Type B pancreatic cell (in vitro differentiated cells): Measurements from ENCODE around the gene KRT77. TPM values are rescaled to one million over a fixed set of nuclear protein-coding genes. Genes with fewer than 3 reads are reported as not detected.

Experiments
- DNase-seq: peaks from one replicate; pipeline ENCODE4 v3.0.0; 2021; ENCODE audit warnings: mixed read lengths; ENCODE audit not compliant: unreplicated experiment; ENCODE audit errors: extremely low spot score
- H3K27ac Mint-ChIP-seq: 2 replicates; pipeline ENCODE4 v1.8.0; 2021; ENCODE audit warnings: mild to moderate bottlenecking, mixed read lengths
- H3K27me3 Mint-ChIP-seq: 2 replicates; pipeline ENCODE4 v1.8.0; 2021; ENCODE audit warnings: mixed read lengths
- H3K36me3 Mint-ChIP-seq: 2 replicates; pipeline ENCODE4 v1.8.0; 2021; ENCODE audit warnings: mixed read lengths
- H3K4me1 Mint-ChIP-seq: one replicate; pipeline ENCODE4 v1.8.0; 2021; ENCODE audit warnings: mixed read lengths; ENCODE audit not compliant: unreplicated experiment
- H3K4me3 Mint-ChIP-seq: 2 replicates; pipeline ENCODE4 v1.8.0; 2021; ENCODE audit warnings: mild to moderate bottlenecking, mixed read lengths
- H3K9me3 Mint-ChIP-seq: 2 replicates; pipeline ENCODE4 v1.8.0; 2021; ENCODE audit warnings: mixed read lengths
- CTCF ChIP-seq: fragments of 200-600 bp; sonication (generic); conservative IDR thresholded peaks from 2 replicates; pipeline ENCODE4 v1.5.0; 2021; ENCODE audit warnings: antibody characterized with exemption, mild to moderate bottlenecking
- total RNA-seq: library from RNA; stranded (reverse); gene quantifications from 2 replicates; pipeline ENCODE4 v1.2.1, GENCODE V29; 2021; ENCODE audit warnings: low replicate concordance

KRT77 gene
- total RNA-seq, 1 donor from 2014 or later, result 0.27 TPM

- peaks cover 74% of the 10 kb centered on the region for H3K27me3 Mint-ChIP-seq
- TF ChIP-seq CTCF, result no peak
- H3K4me1 Mint-ChIP-seq, result no peaks in the 10 kb centered on the region
Measured at GRCh38 chr12:52730383-52730782, 27.1 kb upstream of the KRT77 start.

GRCh38 chr12:52729147-52729546, 25.8 kb upstream of the KRT77 start:
- no peaks in the 10 kb centered on the region for H3K36me3 Mint-ChIP-seq
- H3K4me1 Mint-ChIP-seq, result no peaks in the 10 kb centered on the region
- peaks cover 64% of the 10 kb centered on the region for H3K27me3 Mint-ChIP-seq
- TF ChIP-seq CTCF, result no peak
- no peak for DNase-seq
- no peaks in the 10 kb centered on the region for H3K9me3 Mint-ChIP-seq
- H3K4me3 Mint-ChIP-seq, result no peak overlapping the region
- H3K27ac Mint-ChIP-seq, result no peak overlapping the region

More at GRCh38 chr12:52730383-52730782, 27.1 kb upstream of the KRT77 start:
- no peaks in the 10 kb centered on the region for H3K36me3 Mint-ChIP-seq
- H3K4me3 Mint-ChIP-seq, result no peak overlapping the region
- DNase-seq, result no peak
- no peaks in the 10 kb centered on the region for H3K9me3 Mint-ChIP-seq
- H3K27ac Mint-ChIP-seq, result no peak overlapping the region

GRCh38 chr12:52728374-52728773, 25.1 kb upstream of the KRT77 start:
- H3K4me1 Mint-ChIP-seq, result no peaks in the 10 kb centered on the region
- H3K9me3 Mint-ChIP-seq, result no peaks in the 10 kb centered on the region
- peaks cover 63% of the 10 kb centered on the region for H3K27me3 Mint-ChIP-seq
- no peak for DNase-seq
- no peak overlapping the region for H3K4me3 Mint-ChIP-seq
- TF ChIP-seq CTCF, result no peak
- no peak overlapping the region for H3K27ac Mint-ChIP-seq
- no peaks in the 10 kb centered on the region for H3K36me3 Mint-ChIP-seq

- DNase-seq, result no peak
- Mint-ChIP-seq H3K9me3 (no peaks in the 10 kb centered on the region), H3K4me3 (no peak overlapping the region), H3K27ac (no peak overlapping the region), H3K4me1 (no peaks in the 10 kb centered on the region), H3K36me3 (no peaks in the 10 kb centered on the region), H3K27me3 (peaks cover 70% of the 10 kb centered on the region)
- TF ChIP-seq CTCF, result no peak
Measured at GRCh38 chr12:52727037-52727436, 23.7 kb upstream of the KRT77 start.

GRCh38 chr12:52726451-52726850, 23.1 kb upstream of the KRT77 start:
- Mint-ChIP-seq H3K27me3 (peaks cover 67% of the 10 kb centered on the region), H3K9me3 (no peaks in the 10 kb centered on the region), H3K27ac (no peak overlapping the region), H3K4me3 (no peak overlapping the region), H3K36me3 (no peaks in the 10 kb centered on the region), H3K4me1 (no peaks in the 10 kb centered on the region)
- no peak for DNase-seq
- TF ChIP-seq CTCF, result no peak

GRCh38 chr12:52724384-52724783, 21.1 kb upstream of the KRT77 start:
- Mint-ChIP-seq H3K27ac (no peak overlapping the region), H3K27me3 (peaks cover 47% of the 10 kb centered on the region), H3K4me1 (no peaks in the 10 kb centered on the region), H3K36me3 (no peaks in the 10 kb centered on the region), H3K9me3 (no peaks in the 10 kb centered on the region), H3K4me3 (no peak overlapping the region)
- DNase-seq, result no peak
- TF ChIP-seq CTCF, result no peak
